ENCODE data around the gene CDCA7L. TPM values are rescaled to one million over a fixed set of nuclear protein-coding genes. Genes with fewer than 3 reads are reported as not detected.

CDCA7L gene
- total RNA-seq, 2 donors from 2014 or later, result 8.2 to 38.9 TPM

- WGBS, 2 donors, result 60 to 67% methylated on average over 6 of the region's 6 CpGs
- H3K4me3 ChIP-seq, result no peak overlapping the region
- H3K9me3 ChIP-seq, result no peaks in the 10 kb centered on the region
- TF ChIP-seq CTCF (IDR thresholded peaks at IDR 0.05) (no peak), POLR2A (IDR thresholded peaks at IDR 0.05) (no peak)
- no peaks in the 10 kb centered on the region for H3K4me1 ChIP-seq
- ATAC-seq (no peak), DNase-seq (no peak)
- no peaks in the 10 kb centered on the region for H3K27me3 ChIP-seq
- no peaks in the 10 kb centered on the region for H3K36me3 ChIP-seq (replicated peaks in 1 of 2; ENCODE audit: insufficient read depth in 1 of 2, low read depth in 2 of 2)
- H3K27ac ChIP-seq, result no peak overlapping the region
- intact Hi-C loops (cut with DNase I), result no loop called here
Observed at GRCh38 chr7:21851559-21851967, 94.1 kb downstream of the CDCA7L start.

Data from body of pancreas (tissue), 4 donors.